Gastrocnemius medialis (tissue), 4 donors: ENCODE measurements around the gene KCNJ15. TPM values are rescaled to one million over a fixed set of nuclear protein-coding genes. Genes with fewer than 3 reads are reported as not detected.
"Not testable (repeated sequence)": the region's sequence is repeated elsewhere in the genome, so short reads cannot be mapped to it uniquely, and the experiment has no call there.

Experiments used
- ATAC-seq, 2 donors: fragments of 150-250 bp; one replicate each; pipeline ENCODE4 v1.9.1; 2016
- DNase-seq, 2 donors: peaks; one replicate each; pipeline ENCODE4 v3.0.0-alpha.2; 2019
- H3K27ac ChIP-seq, 4 donors: fragments of 200-600 bp; sonication (generic); 1 replicate in 1 of 4; 2 replicates in 3 of 4; pipeline ENCODE4 v1.5.1; 2016 to 2018; ENCODE audit warnings: mild to moderate bottlenecking in 2 of 4, moderate library complexity in 1 of 4
- H3K27me3 ChIP-seq, 3 donors: fragments of 200-600 bp; sonication (generic) in 2 of 3; 1 replicate in 1 of 3; 2 replicates in 2 of 3; pipeline versions ENCODE4 v1.5.1 to v1.6.0; 2016 to 2019; ENCODE audit warnings: mild to moderate bottlenecking in 1 of 3, moderate library complexity in 1 of 3
- H3K36me3 ChIP-seq, 2 donors: fragments of 200-600 bp; sonication (generic) in 1 of 2; one replicate each; pipeline ENCODE4 v1.5.1; 2017 to 2018
- H3K4me1 ChIP-seq, 2 donors: fragments of 200-600 bp; sonication (generic) in 1 of 2; one replicate each; pipeline ENCODE4 v1.5.1; 2016 to 2017; ENCODE audit warnings: mild to moderate bottlenecking in 2 of 2
- H3K4me3 ChIP-seq, 4 donors: fragments of 200-600 bp; sonication (generic) in 3 of 4; 1 replicate in 1 of 4; 2 replicates in 3 of 4; pipeline ENCODE4 v1.5.1; 2016 to 2019; ENCODE audit warnings: mild to moderate bottlenecking in 2 of 4
- H3K9me3 ChIP-seq, 3 donors: fragments of 200-600 bp; sonication (generic) in 2 of 3; 1 replicate in 1 of 3; 2 replicates in 2 of 3; pipeline ENCODE4 v1.5.1; 2016 to 2019
- POLR2A ChIP-seq, 2 donors: fragments of 450-650 bp; IDR thresholded peaks; one replicate each; pipeline ENCODE4 v1.6.1; 2017; ENCODE audit warnings: antibody characterized with exemption in 2 of 2, mild to moderate bottlenecking in 2 of 2, moderate library complexity in 2 of 2
- in situ Hi-C, 4 donors: fragments of 200-750 bp; cut with MboI; loops; one replicate each; pipeline versions ENCODE4 v1.15.0 to v1.8.0; 2017; ENCODE audit warnings: low sequenced_read_pairs in 4 of 4
- intact Hi-C: fragments of 100-400 bp; cut with DNase I; formaldehyde crosslinking; loops from one replicate; pipeline ENCODE4 v1.15.1; 2023; ENCODE audit warnings: low total_unique reads
- total RNA-seq, 4 donors: library from RNA; depleted of rRNA; stranded (reverse); fragments of >200 nt; gene quantifications; one replicate each; pipeline versions ENCODE4 v1.1.0 to v1.2.3, GENCODE V29; 2016
- TF ChIP-seq, protein P1 (sequence below), 5 experiments: fragments of 450-650 bp in 3 of 5; fragments of 200-600 bp in 2 of 5; sonication (generic) in 2 of 5; IDR thresholded peaks in 4 of 5; conservative IDR thresholded peaks in 1 of 5; 1 replicate in 4 of 5; 2 replicates in 1 of 5; pipeline ENCODE4 v1.5.1; 2016 to 2019; ENCODE audit warnings: antibody characterized with exemption in 5 of 5, mild to moderate bottlenecking in 3 of 5, moderate library complexity in 3 of 5

KCNJ15 gene
- total RNA-seq, 4 donors from 2014 or later: 0.24 to 1.5 (median 0.37) TPM

- H3K27me3 ChIP-seq: no peaks in the 10 kb centered on the region
- H3K4me3 ChIP-seq: no peak overlapping the region
- no peaks in the 10 kb centered on the region for H3K36me3 ChIP-seq
- no peak for TF ChIP-seq POLR2A (IDR thresholded peaks at IDR 0.05)
- TF ChIP-seq, protein P1, sequence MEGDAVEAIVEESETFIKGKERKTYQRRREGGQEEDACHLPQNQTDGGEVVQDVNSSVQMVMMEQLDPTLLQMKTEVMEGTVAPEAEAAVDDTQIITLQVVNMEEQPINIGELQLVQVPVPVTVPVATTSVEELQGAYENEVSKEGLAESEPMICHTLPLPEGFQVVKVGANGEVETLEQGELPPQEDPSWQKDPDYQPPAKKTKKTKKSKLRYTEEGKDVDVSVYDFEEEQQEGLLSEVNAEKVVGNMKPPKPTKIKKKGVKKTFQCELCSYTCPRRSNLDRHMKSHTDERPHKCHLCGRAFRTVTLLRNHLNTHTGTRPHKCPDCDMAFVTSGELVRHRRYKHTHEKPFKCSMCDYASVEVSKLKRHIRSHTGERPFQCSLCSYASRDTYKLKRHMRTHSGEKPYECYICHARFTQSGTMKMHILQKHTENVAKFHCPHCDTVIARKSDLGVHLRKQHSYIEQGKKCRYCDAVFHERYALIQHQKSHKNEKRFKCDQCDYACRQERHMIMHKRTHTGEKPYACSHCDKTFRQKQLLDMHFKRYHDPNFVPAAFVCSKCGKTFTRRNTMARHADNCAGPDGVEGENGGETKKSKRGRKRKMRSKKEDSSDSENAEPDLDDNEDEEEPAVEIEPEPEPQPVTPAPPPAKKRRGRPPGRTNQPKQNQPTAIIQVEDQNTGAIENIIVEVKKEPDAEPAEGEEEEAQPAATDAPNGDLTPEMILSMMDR (IDR thresholded peaks at IDR 0.05 in 4 of 5, conservative IDR thresholded peaks at IDR 0.05 in 1 of 5): no peak
- intact Hi-C loops: no loop called here
- ATAC-seq (no peak), DNase-seq (no peak)
- H3K27ac ChIP-seq: no peak overlapping the region
- in situ Hi-C loops: no loop called here
- no peaks in the 10 kb centered on the region for H3K4me1 ChIP-seq
- no peaks in the 10 kb centered on the region for H3K9me3 ChIP-seq
Measured at GRCh38 chr21:38244885-38245869, 11.6 kb upstream of the KCNJ15 start.

- TF ChIP-seq, protein P1 (IDR thresholded peaks at IDR 0.05 in 4 of 5, conservative IDR thresholded peaks at IDR 0.05 in 1 of 5): no peak
- TF ChIP-seq POLR2A (IDR thresholded peaks at IDR 0.05): no peak
- intact Hi-C loops: no loop called here
- in situ Hi-C loops: no loop called here
Measured at GRCh38 chr21:38246511-38246910, 10.3 kb upstream of the KCNJ15 start.

GRCh38 chr21:38247054-38247453 is 9.7 kb upstream of the KCNJ15 start:
- intact Hi-C loops, in situ Hi-C loops, DNase-seq, H3K27ac ChIP-seq, H3K36me3 ChIP-seq, ATAC-seq, H3K4me3 ChIP-seq, H3K9me3 ChIP-seq, H3K4me1 ChIP-seq, H3K27me3 ChIP-seq: not testable (repeated sequence)

More at GRCh38 chr21:38246511-38246910, 10.3 kb upstream of the KCNJ15 start:
- Histone ChIP-seq H3K9me3 (no peaks in the 10 kb centered on the region), H3K4me1 (no peaks in the 10 kb centered on the region), H3K4me3 (no peak overlapping the region), H3K27me3 (no peaks in the 10 kb centered on the region), H3K27ac (no peak overlapping the region), H3K36me3 (no peaks in the 10 kb centered on the region)
- DNase-seq (no peak), ATAC-seq (no peak)

GRCh38 chr21:38247738-38248510 is 8.9 kb upstream of the KCNJ15 start:
- H3K27ac ChIP-seq: no peak overlapping the region
- H3K27me3 ChIP-seq: no peaks in the 10 kb centered on the region
- no peak for DNase-seq
- no peaks in the 10 kb centered on the region for H3K4me1 ChIP-seq
- no peak overlapping the region for H3K4me3 ChIP-seq
- no peak for ATAC-seq
- TF ChIP-seq, protein P1 (IDR thresholded peaks at IDR 0.05 in 4 of 5, conservative IDR thresholded peaks at IDR 0.05 in 1 of 5): no peak
- no peak for TF ChIP-seq POLR2A (IDR thresholded peaks at IDR 0.05)
- no peaks in the 10 kb centered on the region for H3K9me3 ChIP-seq
- in situ Hi-C loops: no loop called here
- H3K36me3 ChIP-seq: no peaks in the 10 kb centered on the region
- intact Hi-C loops: no loop called here

- no peaks in the 10 kb centered on the region for H3K4me1 ChIP-seq
- in situ Hi-C loops (no loop called here), intact Hi-C loops (no loop called here)
- no peak overlapping the region for H3K27ac ChIP-seq
- ATAC-seq: no peak
- H3K36me3 ChIP-seq: no peaks in the 10 kb centered on the region
- H3K9me3 ChIP-seq: no peaks in the 10 kb centered on the region
- no peaks in the 10 kb centered on the region for H3K27me3 ChIP-seq
- H3K4me3 ChIP-seq: no peak overlapping the region
- no peak for DNase-seq
- no peak for TF ChIP-seq POLR2A (IDR thresholded peaks at IDR 0.05)
- TF ChIP-seq, protein P1 (IDR thresholded peaks at IDR 0.05 in 4 of 5, conservative IDR thresholded peaks at IDR 0.05 in 1 of 5): no peak
Measured at GRCh38 chr21:38249256-38249655, 7.5 kb upstream of the KCNJ15 start.
